ENCODE measurements around the gene DMXL1. TPM values are rescaled to one million over a fixed set of nuclear protein-coding genes. Genes with fewer than 3 reads are reported as not detected.

Gene DMXL1
- polyA plus RNA-seq, 3 donors = 50.6 to 54.3 (median 52.0) TPM

DNA sequence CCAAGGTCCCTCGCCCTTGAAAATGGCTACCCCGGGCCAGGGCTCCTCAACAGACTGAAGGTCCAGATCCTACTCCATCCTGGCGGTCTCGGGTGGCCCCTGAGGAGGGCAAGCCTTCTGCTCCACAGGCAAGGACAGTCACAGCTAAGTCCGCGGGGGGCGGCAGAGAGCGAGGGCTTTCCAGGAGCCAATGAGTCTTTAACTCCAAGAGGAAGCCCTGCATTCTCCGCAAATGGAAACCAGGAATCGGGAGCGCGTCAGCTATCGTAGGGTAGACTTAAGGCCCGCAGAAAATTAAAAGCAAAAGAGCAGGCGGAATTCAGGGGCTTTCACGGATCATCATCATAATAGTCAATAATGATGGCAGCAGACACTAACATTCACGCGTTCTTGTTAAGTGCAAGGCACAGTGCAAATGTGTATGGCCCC is 197.1 kb downstream of the DMXL1 start:
- DNase-seq (ENCODE audit: low read depth in 3 of 3, low spot score in 2 of 3) = peak; percentile 82 to 89 (median 84)

DNA sequence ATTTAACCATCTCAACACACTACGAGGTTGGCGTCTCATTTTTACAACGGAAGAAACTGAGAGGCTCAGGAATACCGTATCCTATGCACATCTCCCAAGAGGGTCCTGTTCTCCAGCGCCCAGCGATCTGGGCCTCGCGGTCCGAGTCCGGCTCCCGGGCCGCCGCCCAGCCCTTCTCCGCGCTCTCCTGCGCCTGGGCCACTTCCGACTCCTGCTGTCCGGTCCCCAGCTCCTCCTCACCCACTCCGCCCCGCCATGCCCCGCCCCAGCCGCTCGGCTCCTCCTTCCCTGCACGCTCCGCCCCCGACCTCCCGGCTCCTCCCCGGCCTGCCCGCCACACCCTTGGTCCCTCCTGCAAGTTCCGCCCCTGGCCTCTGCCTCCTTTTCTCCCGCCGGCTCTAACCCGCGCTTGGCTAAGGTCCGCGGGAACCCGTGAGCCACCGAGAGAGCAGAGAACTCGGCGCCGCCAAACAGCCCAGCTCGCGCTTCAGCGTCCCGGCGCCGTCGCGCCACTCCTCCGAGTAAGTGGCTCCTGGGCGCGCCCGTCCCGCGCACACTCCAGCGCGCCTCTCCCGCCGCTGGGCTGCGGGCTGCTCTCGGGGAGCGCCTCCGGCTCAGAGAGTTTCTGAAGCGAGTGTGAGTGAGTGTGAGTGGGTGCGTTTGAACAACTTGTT is 197.6 kb downstream of the DMXL1 start:
- peak; percentile 72 to 81 (median 78) for DNase-seq (ENCODE audit: low read depth in 3 of 3, low spot score in 2 of 3)

DNA sequence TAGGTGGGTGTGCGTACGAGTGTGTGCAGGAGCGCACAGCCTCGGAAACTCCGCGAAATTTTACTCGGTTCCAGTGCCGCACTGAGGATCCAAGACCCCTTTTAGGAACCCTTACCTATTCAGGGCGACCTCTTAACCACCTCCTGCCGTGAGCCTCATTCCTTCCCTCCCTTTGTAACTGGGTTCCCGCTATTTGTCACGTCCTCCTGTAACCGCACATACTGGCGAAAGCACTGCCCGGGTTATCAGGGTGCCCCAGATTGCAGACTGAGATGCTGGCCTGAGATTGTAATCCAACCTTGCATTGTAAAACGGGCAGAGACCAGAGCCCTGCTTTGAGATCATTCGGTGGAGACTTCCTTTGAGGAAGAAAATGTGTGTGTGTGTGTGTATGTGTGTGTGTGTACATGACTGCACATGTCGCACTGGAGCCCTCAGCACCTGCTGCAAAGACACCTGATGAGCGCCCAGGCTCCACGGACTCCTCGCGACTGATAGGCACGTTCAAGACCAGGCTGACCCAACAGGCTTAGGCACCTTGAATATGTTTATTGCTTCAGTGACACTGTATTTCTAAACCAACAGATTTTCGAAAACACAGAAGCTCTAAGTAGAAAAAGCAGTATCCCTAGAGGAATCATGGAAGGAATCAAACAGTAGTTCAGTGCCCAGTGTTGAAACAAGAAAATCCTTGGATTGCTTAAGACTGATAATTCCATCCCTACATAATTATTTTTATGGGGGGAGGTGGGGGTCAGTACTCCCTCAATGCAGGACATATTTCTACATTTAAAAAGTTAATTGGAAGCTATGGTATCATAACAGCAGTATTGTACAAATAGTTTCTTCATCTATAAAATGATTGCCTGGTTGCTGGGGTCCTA is 198.4 kb downstream of the DMXL1 start:
- peak in 1 of 3 donors; percentile 23 for DNase-seq (ENCODE audit: low read depth in 3 of 3, low spot score in 2 of 3)

DNA sequence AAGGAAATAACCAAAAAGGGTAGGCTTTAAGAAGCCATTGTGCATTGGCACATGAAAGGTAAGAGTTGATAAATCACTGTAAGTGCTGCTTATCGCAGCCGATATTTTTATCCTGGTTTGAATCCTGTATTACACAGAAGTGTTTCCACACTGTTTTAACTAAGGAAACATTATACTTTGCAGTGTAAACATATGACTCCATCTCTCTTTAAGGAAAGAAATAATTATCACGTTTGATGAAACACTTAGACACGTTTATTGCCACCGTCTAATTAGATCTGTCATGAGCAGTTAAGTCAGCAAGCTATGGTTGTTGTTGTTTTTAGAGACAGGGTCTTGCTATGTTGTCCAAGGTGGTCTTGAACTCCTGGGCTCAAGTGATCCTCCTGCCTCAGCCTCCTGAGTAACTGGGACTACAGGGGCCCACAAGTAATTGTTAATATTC is 199.3 kb downstream of the DMXL1 start:
- no peak for DNase-seq (ENCODE audit: low read depth in 3 of 3, low spot score in 2 of 3)

DNA sequence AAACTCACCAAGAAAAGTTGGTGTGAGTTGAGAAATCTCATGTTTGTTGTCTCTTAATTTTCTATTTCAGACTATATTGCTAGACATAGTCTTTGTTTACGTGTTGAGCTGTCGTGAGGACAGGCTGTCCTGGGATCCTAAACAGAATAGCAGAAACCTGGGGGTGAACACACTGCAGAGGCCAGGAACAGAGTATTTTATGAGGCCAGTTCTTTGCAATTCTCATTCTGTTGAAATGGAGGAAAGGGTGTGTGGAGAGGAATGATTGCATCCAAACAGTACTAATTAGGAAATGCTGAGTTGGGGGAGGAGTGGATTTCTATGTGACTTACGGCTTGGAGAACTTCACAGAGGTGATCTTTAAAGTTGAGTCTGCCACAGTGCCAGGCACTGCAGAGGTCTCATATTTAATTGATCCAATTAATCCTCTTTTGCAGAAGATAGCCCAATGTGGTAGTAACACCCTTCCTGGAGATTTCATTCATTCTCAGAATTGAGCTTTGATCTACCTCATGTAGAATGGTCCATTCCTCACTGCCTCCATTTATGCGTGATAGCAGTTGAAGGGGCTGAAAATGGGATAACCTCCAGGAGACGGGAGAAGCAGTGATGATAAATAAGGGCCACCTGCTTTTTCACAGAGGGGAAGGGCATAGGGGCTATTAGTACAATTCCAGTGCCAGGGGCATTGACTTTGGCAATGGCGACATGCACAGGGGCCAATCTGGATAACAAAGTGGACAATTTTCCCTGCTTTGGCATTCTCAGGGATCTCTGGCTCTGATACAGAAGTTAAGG is 200.3 kb downstream of the DMXL1 start:
- DNase-seq (ENCODE audit: low read depth in 3 of 3, low spot score in 2 of 3) = no peak

DNA sequence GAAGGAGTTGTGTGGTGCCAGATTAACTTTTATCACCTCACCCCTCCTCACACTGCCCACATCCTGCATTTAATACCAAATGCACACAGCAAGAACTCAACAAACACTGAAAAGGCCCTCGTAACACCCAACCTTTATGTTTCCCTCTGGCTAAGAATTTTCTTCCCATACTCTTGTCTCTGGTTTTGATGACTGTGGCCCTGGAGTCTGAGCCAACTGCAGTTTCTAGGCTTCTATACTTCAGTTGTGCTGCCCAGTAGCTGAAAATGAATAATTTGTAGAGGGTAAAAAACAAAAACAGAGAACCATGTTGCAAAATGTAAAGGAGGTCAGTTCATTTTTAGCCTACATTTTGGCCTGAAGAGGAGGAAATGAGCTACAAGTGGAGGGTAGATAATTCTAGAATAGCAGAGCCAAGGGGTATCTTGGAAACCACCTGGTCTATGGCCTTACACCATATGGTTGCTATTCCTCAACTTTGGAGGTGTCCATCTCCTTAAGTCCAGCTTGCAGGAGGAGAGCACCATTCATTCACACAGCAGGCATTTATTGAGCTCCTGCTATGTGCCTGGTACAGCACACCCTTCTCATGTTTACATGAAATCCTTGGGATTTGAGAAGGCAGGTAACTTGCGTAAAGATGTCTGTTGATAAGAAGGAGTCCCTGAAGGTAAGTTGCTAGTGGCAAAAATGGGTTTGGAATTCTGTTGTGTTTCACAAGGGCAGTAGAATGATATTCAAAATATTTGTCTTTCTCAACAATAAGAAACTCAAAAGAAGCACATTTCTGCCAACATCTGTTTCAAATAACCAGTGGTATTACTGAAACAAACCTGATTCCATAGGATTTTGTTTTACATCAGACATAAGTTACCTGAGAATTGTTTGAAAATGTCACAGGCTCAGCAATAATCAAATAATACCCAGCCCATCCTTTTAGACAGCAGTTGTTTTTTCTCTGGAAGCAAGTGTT is 201.2 kb downstream of the DMXL1 start:
- no peak for DNase-seq (ENCODE audit: low read depth in 3 of 3, low spot score in 2 of 3)

DNA sequence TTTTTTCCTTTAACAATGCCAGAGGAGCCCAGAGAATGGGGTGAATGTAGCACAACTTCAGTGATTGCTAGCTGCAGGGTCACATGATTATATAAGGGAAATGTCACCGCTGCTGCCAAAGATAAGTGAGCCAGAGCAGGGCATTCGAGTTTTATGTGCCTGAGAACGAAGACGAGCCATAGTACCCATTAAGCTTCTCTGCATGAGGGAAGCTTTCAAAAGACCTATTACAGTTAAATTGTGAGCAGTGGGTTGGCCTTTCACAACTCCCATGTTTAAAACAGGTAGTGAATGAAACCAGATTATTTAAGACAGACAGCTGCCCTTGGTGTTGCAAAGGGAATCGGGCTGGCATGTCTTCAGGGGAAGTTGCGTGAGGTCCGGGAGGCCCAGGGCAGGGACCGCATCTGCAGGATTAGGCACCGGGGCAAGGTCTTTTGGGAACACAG is 202.5 kb downstream of the DMXL1 start:
- no peak for DNase-seq (ENCODE audit: low read depth in 3 of 3, low spot score in 2 of 3)

DNA sequence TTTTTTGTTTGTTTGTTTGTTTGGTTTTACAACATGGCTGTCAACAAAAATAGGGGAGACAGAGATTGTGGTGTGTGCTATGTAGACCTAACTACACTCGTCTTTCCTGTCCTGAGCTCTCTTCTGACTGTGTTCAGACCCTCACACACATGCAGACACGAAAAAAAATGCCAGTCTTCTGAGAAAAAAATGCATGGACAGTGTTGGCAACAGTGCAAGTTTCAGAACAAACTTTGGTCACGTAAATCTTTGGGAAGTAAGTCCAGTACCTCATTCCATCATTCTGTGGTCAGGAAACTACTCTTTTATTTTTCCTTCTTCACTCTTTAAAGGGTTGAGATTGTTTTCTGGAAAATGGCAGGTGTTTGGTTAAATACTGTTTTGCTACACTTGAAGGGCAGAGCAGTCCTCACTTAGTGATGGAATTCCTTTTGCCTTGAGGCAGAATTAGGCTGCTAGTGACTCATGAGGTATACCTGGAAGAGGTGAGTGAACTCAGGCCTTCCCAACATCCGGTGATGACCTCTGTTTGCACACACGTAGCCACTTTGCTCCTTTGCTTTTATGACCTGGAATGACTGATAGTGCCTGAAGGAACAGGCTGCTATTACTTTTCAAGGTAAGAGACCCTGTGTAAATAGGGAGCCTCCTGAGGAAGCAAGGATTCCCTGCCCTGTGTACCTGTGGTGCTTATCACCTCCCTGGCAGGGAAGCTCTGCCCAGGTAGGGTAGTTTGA is 203.3 kb downstream of the DMXL1 start:
- no peak for DNase-seq (ENCODE audit: low read depth in 3 of 3, low spot score in 2 of 3)

DNA sequence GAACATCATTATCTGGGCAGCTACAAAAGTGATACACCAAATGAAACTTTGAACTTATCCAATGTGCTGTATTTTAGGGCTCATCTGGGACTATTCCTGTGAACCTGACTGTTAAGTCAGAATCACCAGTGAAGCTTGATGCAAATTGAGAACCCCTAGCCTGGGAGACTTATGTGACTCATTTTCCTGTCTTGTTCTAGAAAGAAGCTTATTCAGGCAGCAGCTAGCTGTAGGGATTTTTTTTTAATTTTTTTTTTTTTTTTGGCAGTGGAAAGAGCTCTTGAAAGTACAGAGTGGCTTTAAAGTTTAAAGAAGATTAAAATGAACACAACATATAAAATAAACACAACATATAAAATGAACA is 203.9 kb downstream of the DMXL1 start:
- DNase-seq (ENCODE audit: low read depth in 3 of 3, low spot score in 2 of 3) = no peak

DNA sequence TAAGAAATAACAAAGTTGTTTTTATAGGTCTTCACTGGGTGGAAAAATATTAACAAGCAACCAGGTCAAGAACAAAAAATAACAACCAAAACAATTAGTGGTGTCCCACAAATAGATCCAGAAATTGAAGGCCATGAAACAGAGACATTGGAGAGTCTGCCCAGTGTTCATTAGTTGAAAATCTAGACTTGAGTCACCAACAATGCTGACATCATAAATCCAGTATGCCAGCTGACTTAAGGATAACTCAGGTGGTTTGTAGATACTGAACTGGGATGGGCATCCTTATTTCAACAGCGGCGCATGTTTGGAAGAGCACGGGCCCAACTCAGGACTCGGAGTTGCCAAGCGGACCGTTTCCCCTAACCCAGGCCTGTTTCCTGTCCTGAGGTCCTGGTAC is 204.3 kb downstream of the DMXL1 start:
- no peak for DNase-seq (ENCODE audit: low read depth in 3 of 3, low spot score in 2 of 3)

DNA sequence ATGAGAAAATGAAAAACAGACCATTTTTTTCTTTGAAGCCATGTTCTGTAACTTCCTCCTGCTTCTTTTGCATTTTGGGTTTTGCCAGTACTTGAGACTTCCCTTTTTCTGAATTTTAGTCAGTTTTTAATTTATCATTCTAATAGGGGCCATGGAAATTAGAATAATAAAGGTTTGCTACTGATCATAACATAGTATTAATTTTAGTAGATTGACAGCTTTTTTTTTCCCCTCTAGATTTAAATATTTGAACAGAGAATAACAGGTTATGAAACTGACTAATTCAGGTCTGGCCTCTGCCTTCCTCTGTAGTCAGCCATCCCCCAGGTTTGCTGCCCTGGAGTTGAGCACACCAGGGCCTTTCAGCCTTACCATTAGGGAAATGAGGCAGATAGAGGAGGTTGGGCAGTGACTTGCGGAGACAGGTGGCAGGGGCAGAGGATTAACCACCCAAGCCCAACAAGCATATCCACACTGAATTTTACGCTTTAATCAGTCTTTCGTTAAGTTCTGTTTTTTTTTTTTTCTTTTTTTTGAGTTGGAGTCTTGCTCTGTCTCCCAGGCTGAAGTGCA is 204.8 kb downstream of the DMXL1 start:
- no peak for DNase-seq (ENCODE audit: low read depth in 3 of 3, low spot score in 2 of 3)

DNA sequence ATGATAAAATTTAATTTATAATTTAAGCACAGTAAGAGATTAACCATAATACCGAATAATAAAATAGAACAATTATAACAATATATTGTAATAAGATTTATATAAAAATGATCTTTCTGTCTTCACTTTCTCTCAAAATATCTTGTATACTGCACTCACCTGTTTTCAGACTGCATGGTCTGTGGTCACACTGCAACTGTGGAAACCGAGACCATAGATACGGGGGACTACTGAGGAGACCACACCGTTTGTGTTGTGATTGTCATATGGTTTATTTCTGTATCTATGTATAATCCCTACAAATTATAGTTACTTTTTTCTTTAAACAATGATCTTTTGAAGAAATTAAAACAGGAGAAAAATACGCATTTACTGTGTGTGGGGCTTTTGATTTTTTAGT is 206.1 kb downstream of the DMXL1 start:
- no peak for DNase-seq (ENCODE audit: low read depth in 3 of 3, low spot score in 2 of 3)

DNA sequence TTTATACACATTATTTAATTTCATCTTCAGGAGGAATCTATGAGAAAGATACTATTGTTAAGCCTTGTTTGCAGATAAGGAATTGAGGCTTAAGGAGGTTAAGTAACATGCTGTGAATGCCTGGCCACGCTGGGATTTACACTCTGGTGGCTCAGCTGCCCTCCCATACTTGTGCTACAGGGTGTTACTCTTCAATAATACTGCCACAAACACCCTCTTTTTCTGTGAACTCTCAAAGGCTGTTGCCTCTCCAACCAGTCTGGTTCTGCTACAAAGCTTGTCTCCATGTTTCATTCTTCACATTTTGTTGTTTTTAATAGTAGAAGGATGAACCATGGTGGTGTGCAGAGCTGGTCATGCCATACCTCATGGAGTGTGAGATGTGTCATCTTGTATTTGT is 208.2 kb downstream of the DMXL1 start:
- DNase-seq (ENCODE audit: low read depth in 3 of 3, low spot score in 2 of 3) = no peak

DNA sequence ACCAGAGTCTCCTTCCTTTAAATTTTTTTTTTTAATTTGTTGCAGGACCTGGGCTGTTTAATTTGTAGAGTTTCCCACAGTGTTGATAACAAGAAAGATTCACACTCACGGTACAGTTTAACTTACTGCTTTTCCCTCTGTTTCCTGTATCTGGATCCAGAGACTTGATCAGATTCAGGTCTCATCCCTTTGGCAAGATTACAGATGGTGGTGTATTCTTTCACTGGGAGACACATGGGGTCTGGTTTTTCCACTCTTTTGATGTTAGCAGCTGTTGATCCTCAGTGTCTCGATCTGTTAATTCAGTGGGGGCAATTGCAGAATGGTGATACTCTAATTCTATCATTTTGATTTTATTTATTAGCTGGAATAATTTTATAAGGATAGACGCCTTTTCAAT is 209.5 kb downstream of the DMXL1 start:
- DNase-seq (ENCODE audit: low read depth in 3 of 3, low spot score in 2 of 3) = no peak

DNA sequence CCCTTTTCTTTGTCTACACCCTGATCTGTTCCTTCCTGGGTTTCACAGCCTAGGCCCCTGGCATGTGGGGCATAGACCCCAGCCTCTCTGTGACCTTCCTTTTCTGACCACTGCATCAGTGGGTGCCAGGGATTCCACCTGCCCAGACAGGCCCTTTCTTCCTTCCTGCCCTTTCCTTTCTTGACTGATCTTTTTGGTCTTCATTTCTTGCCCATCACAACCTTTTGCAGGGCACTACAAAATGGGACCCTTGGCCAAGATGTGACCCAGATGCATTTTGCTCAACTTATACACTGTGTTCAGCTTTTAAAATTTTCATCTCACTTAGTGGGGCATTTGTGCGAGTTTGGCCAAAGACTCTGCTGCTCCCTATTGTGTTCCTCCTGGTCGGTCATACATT is 211.7 kb downstream of the DMXL1 start:
- no peak for DNase-seq (ENCODE audit: low read depth in 3 of 3, low spot score in 2 of 3)

DNA sequence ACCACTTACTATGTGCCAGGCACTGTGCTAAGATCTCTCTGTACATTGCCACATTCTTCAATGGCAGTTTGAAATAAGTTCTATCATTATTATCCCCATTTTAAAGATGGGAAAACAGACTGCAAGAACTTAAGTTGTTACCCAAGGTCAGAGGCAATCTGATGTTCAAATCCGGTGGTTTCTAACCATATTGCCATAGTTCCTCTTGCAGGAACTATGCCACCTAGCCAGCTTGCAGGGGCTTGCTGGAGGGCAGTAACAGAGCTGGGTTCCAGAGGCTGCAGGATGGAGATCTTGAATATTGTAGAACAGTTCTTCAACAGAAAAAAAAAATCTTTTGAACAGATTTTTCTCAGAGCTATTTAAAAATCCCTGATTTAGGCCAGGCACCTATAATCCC is 213.1 kb downstream of the DMXL1 start:
- DNase-seq (ENCODE audit: low read depth in 3 of 3, low spot score in 2 of 3) = no peak

DNA sequence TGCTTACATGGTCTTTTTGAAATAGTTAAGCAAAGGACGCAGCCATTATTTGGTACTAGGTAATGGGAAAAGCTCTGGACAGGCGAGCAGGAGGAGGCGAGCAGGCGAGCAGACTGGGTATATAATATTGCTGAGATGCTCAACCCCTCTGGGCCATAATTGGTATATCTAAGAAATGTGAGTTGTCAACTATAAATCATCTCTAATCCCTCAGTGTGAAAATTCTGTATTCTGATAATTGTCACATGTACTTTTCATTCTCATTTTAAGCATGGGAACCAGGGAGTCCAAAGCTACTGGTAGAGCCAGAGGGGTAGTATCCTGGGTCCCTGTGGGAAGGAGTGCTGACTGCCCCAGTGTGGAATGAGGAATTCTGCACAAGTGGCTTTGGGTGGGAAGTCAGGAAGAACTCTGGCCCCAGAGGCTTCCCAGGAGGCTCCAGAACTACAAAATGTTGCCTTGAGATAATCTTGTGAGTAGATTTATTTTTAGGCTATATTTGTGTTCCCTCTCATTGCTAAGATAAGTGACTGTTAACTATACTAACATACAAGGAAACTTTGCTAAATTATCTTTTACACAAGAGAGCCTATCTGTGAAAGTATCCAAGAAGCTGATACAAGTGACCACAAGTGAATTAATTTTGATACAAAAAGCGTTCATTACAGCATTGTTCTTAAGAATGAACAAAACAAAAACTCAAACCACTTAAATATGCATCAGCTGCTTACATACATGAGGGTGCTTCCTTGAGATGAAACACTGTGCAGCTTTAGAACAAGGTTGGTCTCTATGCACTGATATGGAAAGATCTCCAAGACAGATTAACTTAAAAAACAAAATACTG is 214.4 kb downstream of the DMXL1 start:
- DNase-seq (ENCODE audit: low read depth in 3 of 3, low spot score in 2 of 3) = no peak

Data from right renal cortex interstitium (tissue), 3 donors.